A549 (cell line): ENCODE data around the gene NR2C2.

Source experiments
- CTCF ChIP-seq: fragments of >200 bp; sonication (Bioruptor Twin); formaldehyde crosslinking; IDR thresholded peaks from 3 replicates; pipeline ENCODE4 v1.5.1; 2016
- NR3C1 ChIP-seq: fragments of >200 bp; sonication (Bioruptor Twin); formaldehyde crosslinking; IDR thresholded peaks from 3 replicates; pipeline ENCODE4 v1.6.1; 2017
- POLR2A ChIP-seq: IDR thresholded peaks from 2 replicates; pipeline ENCODE4 v1.6.1; 2012; ENCODE audit warnings: mild to moderate bottlenecking, low read length
- RAD21 ChIP-seq, 2 experiments: fragments of >200 bp in 1 of 2; sonication (Bioruptor Twin) in 1 of 2; formaldehyde crosslinking in 1 of 2; IDR thresholded peaks in 1 of 2; conservative IDR thresholded peaks in 1 of 2; 2 replicates in 1 of 2; 3 replicates in 1 of 2; pipeline ENCODE4 v1.6.1; 2012 to 2018; ENCODE audit warnings: inconsistent platforms in 1 of 2

GRCh38 chr3:14920536-14920935 is 26.8 kb upstream of the NR2C2 start:
- TF ChIP-seq CTCF = no peak
- TF ChIP-seq RAD21 (conservative IDR thresholded peaks at IDR 0.05 in 1 of 2, IDR thresholded peaks at IDR 0.05 in 1 of 2) = no peak
- no peak for TF ChIP-seq POLR2A
- TF ChIP-seq NR3C1 = no peak
